Activated CD4-positive, alpha-beta memory T cell treated with anti-CD3 and anti-CD28 coated beads for 36 hours (primary cell): ENCODE results near the gene DDR1. TPM values are rescaled to one million over a fixed set of nuclear protein-coding genes. Genes with fewer than 3 reads are reported as not detected.
"Not testable (repeated sequence)": the region's sequence is repeated elsewhere in the genome, so short reads cannot be mapped to it uniquely, and the experiment has no call there.

Source experiments
- CTCF ChIA-PET: fragments of 350-600 bp; sonication (Branson Sonifier 250); formaldehyde crosslinking; loops from one replicate; lab custom pipeline; 2021; ENCODE audit warnings: antibody characterized with exemption, inconsistent platforms; lab: Charles Lee
- POLR2A ChIA-PET: fragments of 350-600 bp; sonication (Branson Sonifier 250); formaldehyde crosslinking; loops from one replicate; lab custom pipeline; 2021; ENCODE audit warnings: antibody characterized with exemption; lab: Charles Lee
- DNase-seq: peaks from one replicate; pipeline ENCODE4 v3.0.0-alpha.2; 2020
- H3K27ac Mint-ChIP-seq: one replicate; pipeline ENCODE4 v1.8.0; 2021; ENCODE audit warnings: mixed read lengths
- H3K27me3 Mint-ChIP-seq: one replicate; pipeline ENCODE4 v1.8.0; 2021; ENCODE audit warnings: mixed read lengths
- H3K36me3 Mint-ChIP-seq: one replicate; pipeline ENCODE4 v1.8.0; 2021; ENCODE audit warnings: mixed read lengths
- H3K4me1 Mint-ChIP-seq: one replicate; pipeline ENCODE4 v1.8.0; 2021; ENCODE audit warnings: low read depth, mixed read lengths
- H3K4me3 Mint-ChIP-seq: one replicate; pipeline ENCODE4 v1.8.0; 2021; ENCODE audit warnings: mild to moderate bottlenecking, mixed read lengths
- H3K9me3 Mint-ChIP-seq: one replicate; pipeline ENCODE4 v1.8.0; 2021; ENCODE audit warnings: mixed read lengths
- intact Hi-C: fragments of 100-400 bp; cut with micrococcal nuclease; formaldehyde crosslinking; loops from one replicate; pipeline ENCODE4 v1.15.1; 2023
- total RNA-seq, 2 experiments: library from RNA; stranded (reverse); gene quantifications; one replicate each; pipeline ENCODE4 v1.2.3, GENCODE V29; 2021

Gene DDR1
- total RNA-seq, 2 experiments from 2014 or later: 8.1 to 8.7 TPM

DNA sequence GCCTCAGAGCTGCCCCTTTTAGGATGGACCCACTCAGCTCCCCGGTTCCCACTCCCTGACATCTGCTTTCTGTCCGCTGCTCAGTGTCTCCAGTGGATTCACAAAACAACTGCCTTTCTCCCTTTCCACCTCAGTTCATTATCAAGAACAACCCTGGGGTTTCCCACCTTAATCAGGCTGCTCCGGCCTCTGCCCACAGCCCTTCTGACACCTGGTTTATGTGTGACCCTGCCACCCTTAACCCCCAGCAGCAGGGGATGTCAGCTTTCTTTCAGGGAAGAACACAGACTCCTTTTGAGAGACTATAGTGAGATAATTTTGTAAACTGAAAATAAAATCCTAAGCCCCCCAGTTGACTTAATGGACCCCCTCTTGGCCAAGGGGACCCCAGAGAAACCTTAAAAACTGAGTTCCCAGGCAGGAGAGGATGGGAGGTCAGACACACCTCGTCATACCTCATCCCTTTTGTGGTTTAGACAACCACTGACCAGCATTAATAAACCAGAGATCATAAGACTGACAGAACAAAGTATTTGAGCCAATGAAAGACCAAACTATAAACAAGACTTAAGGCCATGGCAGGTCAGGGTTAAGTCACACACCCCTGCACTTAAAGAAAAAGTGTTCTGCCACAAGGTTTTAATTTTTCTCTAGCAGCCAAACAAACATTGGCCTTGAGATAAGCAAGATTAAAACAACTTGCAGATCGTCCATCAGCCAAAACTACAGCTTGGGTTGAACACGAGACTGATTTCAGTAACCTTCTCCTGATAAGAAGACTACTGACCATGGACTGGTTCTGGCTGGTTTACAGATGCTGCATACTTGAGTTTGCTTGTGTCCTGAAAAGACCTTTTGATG, 42.4 kb upstream of the DDR1 start:
- no peaks in the 10 kb centered on the region for H3K9me3 Mint-ChIP-seq
- no peak overlapping the region for H3K4me3 Mint-ChIP-seq
- H3K36me3 Mint-ChIP-seq: no peaks in the 10 kb centered on the region
- POLR2A ChIA-PET: no interaction called here
- H3K4me1 Mint-ChIP-seq: peaks cover 10% of the 10 kb centered on the region
- intact Hi-C loops: no loop called here
- no peak for DNase-seq
- CTCF ChIA-PET: interaction anchor here (1.0 to 1.2 kb wide), 2 partner anchors 8 to 13 kb away, joined by 3 to 4 read pairs; no protein-coding TSS in a partner anchor
- no peak overlapping the region for H3K27ac Mint-ChIP-seq
- peaks cover 5% of the 10 kb centered on the region for H3K27me3 Mint-ChIP-seq

DNA sequence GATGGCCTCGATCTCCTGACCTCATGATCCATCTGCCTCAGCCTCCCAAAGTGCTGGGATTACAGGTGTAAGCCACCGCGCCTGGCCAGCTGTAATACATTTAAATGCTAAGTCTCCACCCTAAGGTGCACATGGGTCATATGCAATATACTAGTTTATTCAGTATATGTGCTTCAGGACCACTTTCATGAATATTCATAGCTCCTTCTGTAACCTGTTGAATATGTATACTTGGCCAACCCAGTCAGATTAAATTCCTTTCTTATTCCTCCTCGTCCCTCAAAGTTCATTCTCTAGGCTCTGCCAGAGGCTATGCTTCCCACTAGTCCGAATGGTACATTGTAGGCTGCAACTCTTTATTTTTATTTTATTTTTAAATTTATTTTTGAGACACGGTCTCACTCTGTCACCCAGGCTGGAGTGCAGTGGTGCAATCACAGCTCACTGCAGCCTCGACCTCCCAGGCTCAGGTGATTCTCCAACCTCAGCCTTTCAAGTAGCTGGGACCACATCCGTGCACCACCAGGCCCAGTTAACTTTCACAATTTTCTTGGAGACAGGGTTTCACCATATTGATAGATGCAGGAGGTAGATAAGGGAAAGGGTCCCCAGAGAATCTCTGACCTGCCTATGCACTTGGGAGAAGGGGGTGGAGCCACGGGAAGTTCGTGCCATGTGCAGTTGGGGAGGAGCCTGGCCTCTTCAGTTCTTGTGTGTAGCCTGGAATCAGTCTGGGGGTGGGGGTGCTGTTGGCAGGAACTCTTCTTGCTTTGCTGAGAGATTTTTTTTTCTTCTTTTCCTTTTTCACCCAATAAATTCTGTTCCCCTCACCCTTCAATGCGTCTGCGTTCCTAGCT, 41.3 kb upstream of the DDR1 start:
- DNase-seq: no peak
- no peaks in the 10 kb centered on the region for H3K36me3 Mint-ChIP-seq
- H3K27ac Mint-ChIP-seq: no peak overlapping the region
- CTCF ChIA-PET: interaction anchor here (1.3 to 1.5 kb wide), 2 partner anchors 34 to 237 kb away, joined by 4 to 5 read pairs; no protein-coding TSS in a partner anchor
- intact Hi-C loops: no loop called here
- peaks cover 5% of the 10 kb centered on the region for H3K27me3 Mint-ChIP-seq
- no peaks in the 10 kb centered on the region for H3K9me3 Mint-ChIP-seq
- H3K4me3 Mint-ChIP-seq: no peak overlapping the region
- POLR2A ChIA-PET: interaction anchor here (0.5 kb wide), 1 partner anchor 9 kb away, joined by 4 read pairs; no protein-coding TSS in a partner anchor
- H3K4me1 Mint-ChIP-seq: peaks cover 10% of the 10 kb centered on the region

- DNase-seq: no peak
- peaks cover 5% of the 10 kb centered on the region for H3K27me3 Mint-ChIP-seq
- no peak overlapping the region for H3K27ac Mint-ChIP-seq
- POLR2A ChIA-PET: interaction anchor here (0.5 kb wide), 1 partner anchor 10 kb away, joined by 4 read pairs; no protein-coding TSS in a partner anchor
- H3K4me1 Mint-ChIP-seq: peaks cover 10% of the 10 kb centered on the region
- no peaks in the 10 kb centered on the region for H3K9me3 Mint-ChIP-seq
- H3K4me3 Mint-ChIP-seq: no peak overlapping the region
- no peaks in the 10 kb centered on the region for H3K36me3 Mint-ChIP-seq
- CTCF ChIA-PET: interaction anchor here (1.2 to 1.5 kb wide), 3 partner anchors 23 to 236 kb away, joined by 4 to 5 read pairs (median 4); no protein-coding TSS in a partner anchor
- intact Hi-C loops: no loop called here
Observed at GRCh38 chr6:30843611-30843998, 40.7 kb upstream of the DDR1 start.

GRCh38 chr6:30844118-30844535, 40.2 kb upstream of the DDR1 start:
- no peaks in the 10 kb centered on the region for H3K36me3 Mint-ChIP-seq
- H3K27me3 Mint-ChIP-seq: peaks cover 5% of the 10 kb centered on the region
- ChIA-PET POLR2A (interaction anchor here (0.6 to 0.9 kb wide), 3 partner anchors 18 to 869 kb away, joined by 3 to 4 read pairs (median 3); no protein-coding TSS in a partner anchor), CTCF (interaction anchor here (0.6 to 1.5 kb wide), 4 partner anchors 24 to 236 kb away, joined by 3 to 5 read pairs (median 4); no protein-coding TSS in a partner anchor)
- no peak overlapping the region for H3K27ac Mint-ChIP-seq
- H3K4me3 Mint-ChIP-seq: no peak overlapping the region
- peaks cover 10% of the 10 kb centered on the region for H3K4me1 Mint-ChIP-seq
- no peaks in the 10 kb centered on the region for H3K9me3 Mint-ChIP-seq
- no peak for DNase-seq
- intact Hi-C loops: no loop called here

- Mint-ChIP-seq H3K36me3 (no peaks in the 10 kb centered on the region), H3K9me3 (no peaks in the 10 kb centered on the region), H3K27me3 (peaks cover 5% of the 10 kb centered on the region), H3K4me1 (peaks cover 10% of the 10 kb centered on the region), H3K4me3 (no peak overlapping the region), H3K27ac (no peak overlapping the region)
- ChIA-PET CTCF (interaction anchor here (0.6 kb wide), 1 partner anchor 51 kb away, joined by 3 read pairs; no protein-coding TSS in a partner anchor), POLR2A (no interaction called here)
- DNase-seq: no peak
- intact Hi-C loops: no loop called here
Observed at GRCh38 chr6:30845183-30845582, 39.1 kb upstream of the DDR1 start.

GRCh38 chr6:30847421-30847970, 36.8 kb upstream of the DDR1 start:
- Mint-ChIP-seq H3K27me3 (peaks cover 5% of the 10 kb centered on the region), H3K4me1 (peaks cover 8% of the 10 kb centered on the region), H3K4me3 (no peak overlapping the region), H3K27ac (no peak overlapping the region), H3K36me3 (no peaks in the 10 kb centered on the region), H3K9me3 (peaks cover 18% of the 10 kb centered on the region)
- intact Hi-C loops: no loop called here
- POLR2A ChIA-PET: no interaction called here
- DNase-seq: no peak
- CTCF ChIA-PET: no interaction called here

- Mint-ChIP-seq H3K4me1 (peaks cover 8% of the 10 kb centered on the region), H3K4me3 (no peak overlapping the region), H3K27me3 (peaks cover 5% of the 10 kb centered on the region), H3K9me3 (peaks cover 21% of the 10 kb centered on the region), H3K36me3 (no peaks in the 10 kb centered on the region), H3K27ac (no peak overlapping the region)
- intact Hi-C loops: no loop called here
- CTCF ChIA-PET: no interaction called here
- DNase-seq: no peak
- POLR2A ChIA-PET: no interaction called here
Observed at GRCh38 chr6:30847971-30848436, 36.3 kb upstream of the DDR1 start.

DNA sequence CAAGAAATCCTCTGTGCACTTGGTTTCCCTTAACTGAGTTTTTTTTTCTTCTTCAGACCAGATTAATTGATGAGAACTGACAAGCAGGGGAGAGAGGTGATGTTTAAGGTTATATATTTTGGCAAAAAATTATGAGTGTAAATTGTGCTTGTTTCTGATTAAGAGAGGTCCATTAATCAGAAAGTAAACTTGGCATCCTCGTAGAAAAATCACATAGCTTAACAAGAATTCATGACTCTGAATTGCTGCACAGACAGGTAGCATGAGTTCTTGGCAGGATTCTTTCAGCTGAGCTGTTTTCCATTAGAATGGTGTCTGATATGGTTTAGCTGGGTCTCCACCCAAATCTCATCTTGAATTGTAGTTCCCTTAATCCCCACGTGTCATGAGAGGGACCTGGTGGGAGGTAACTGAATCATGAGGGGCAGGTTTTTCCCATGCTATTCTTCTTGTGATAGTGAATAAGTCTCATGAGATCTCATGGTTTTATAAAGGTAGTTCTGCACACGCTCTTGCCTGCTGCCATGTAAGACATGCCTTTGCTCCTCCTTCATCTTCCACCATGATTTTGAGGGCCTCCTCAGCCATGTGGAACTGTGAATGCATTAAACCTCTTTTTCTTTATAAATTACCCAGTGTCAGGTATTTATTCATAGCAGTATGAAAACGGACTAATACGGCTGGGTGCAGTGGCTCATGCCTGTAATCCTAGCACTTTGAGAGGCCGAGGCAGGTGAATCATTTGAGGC, 34.2 kb upstream of the DDR1 start:
- ChIA-PET CTCF (interaction anchor here (1.0 kb wide), 2 partner anchors 9 to 135 kb away, joined by 3 read pairs; no protein-coding TSS in a partner anchor), POLR2A (no interaction called here)
- Mint-ChIP-seq H3K4me1 (no peaks in the 10 kb centered on the region), H3K36me3 (no peaks in the 10 kb centered on the region), H3K27ac (no peak overlapping the region), H3K27me3 (peaks cover 2% of the 10 kb centered on the region), H3K9me3 (peaks cover 21% of the 10 kb centered on the region), H3K4me3 (no peak overlapping the region)
- intact Hi-C loops: no loop called here
- no peak for DNase-seq

- DNase-seq, POLR2A ChIA-PET, H3K27me3 Mint-ChIP-seq, intact Hi-C loops, H3K36me3 Mint-ChIP-seq, H3K27ac Mint-ChIP-seq, CTCF ChIA-PET, H3K4me1 Mint-ChIP-seq, H3K4me3 Mint-ChIP-seq: not testable (repeated sequence)
- peaks cover 21% of the 10 kb centered on the region for H3K9me3 Mint-ChIP-seq
Observed at GRCh38 chr6:30852459-30852858, 31.9 kb upstream of the DDR1 start.

GRCh38 chr6:30854285-30855040, 29.9 kb upstream of the DDR1 start:
- H3K36me3 Mint-ChIP-seq: no peaks in the 10 kb centered on the region
- no peak overlapping the region for H3K27ac Mint-ChIP-seq
- H3K4me1 Mint-ChIP-seq: no peaks in the 10 kb centered on the region
- intact Hi-C loops: no loop called here
- DNase-seq: no peak
- ChIA-PET CTCF (no interaction called here), POLR2A (no interaction called here)
- no peaks in the 10 kb centered on the region for H3K27me3 Mint-ChIP-seq
- peaks cover 29% of the 10 kb centered on the region for H3K9me3 Mint-ChIP-seq
- H3K4me3 Mint-ChIP-seq: no peak overlapping the region
